BLaER1 (cell line): ENCODE data around the gene TRIM44.

Experiments used
- H3K27ac ChIP-seq: shearing (Covaris generic); formaldehyde crosslinking; 2 replicates; pipeline ENCODE4 v1.8.1; 2022
- H3K27me3 ChIP-seq: shearing (Covaris generic); formaldehyde crosslinking; 2 replicates; pipeline ENCODE4 v1.8.1; 2022
- H3K36me3 ChIP-seq: shearing (Covaris generic); formaldehyde crosslinking; 2 replicates; pipeline ENCODE4 v1.8.1; 2022
- H3K4me1 ChIP-seq: shearing (Covaris generic); formaldehyde crosslinking; 2 replicates; pipeline ENCODE4 v1.8.1; 2022
- H3K4me2 ChIP-seq: shearing (Covaris generic); formaldehyde crosslinking; 2 replicates; pipeline ENCODE4 v1.8.1; 2022
- H3K4me3 ChIP-seq: shearing (Covaris generic); formaldehyde crosslinking; 2 replicates; pipeline ENCODE4 v1.8.1; 2022
- H3K9ac ChIP-seq: shearing (Covaris generic); formaldehyde crosslinking; 2 replicates; pipeline ENCODE4 v1.8.1; 2022
- H3K9me3 ChIP-seq: shearing (Covaris generic); formaldehyde crosslinking; 2 replicates; pipeline ENCODE4 v1.8.1; 2022
- H4K20me1 ChIP-seq: shearing (Covaris generic); formaldehyde crosslinking; 2 replicates; pipeline ENCODE4 v1.8.1; 2022
- Cebpa-rat ChIP-seq: shearing (Covaris generic); IDR thresholded peaks from 2 replicates; pipeline ENCODE4 v1.8.1; 2022

The TRIM44 gene

GRCh38 chr11:35723913-35724312 lies 61.3 kb downstream of the TRIM44 start:
- Histone ChIP-seq H3K27ac (no peak overlapping the region), H3K9ac (no peak overlapping the region), H3K4me3 (no peak overlapping the region), H3K27me3 (no peaks in the 10 kb centered on the region), H3K4me1 (peaks cover 12% of the 10 kb centered on the region), H4K20me1 (peaks cover 60% of the 10 kb centered on the region), H3K36me3 (peaks cover 52% of the 10 kb centered on the region), H3K4me2 (no peak overlapping the region), H3K9me3 (peaks cover 20% of the 10 kb centered on the region)
- TF ChIP-seq Cebpa-rat = no peak

- H3K4me2 ChIP-seq = no peak overlapping the region
- H3K4me3 ChIP-seq = no peak overlapping the region
- H3K9ac ChIP-seq = no peak overlapping the region
- no peaks in the 10 kb centered on the region for H3K27me3 ChIP-seq
- H3K27ac ChIP-seq = no peak overlapping the region
- H3K36me3 ChIP-seq = peaks cover 70% of the 10 kb centered on the region
- peaks cover 40% of the 10 kb centered on the region for H3K9me3 ChIP-seq
- no peak for TF ChIP-seq Cebpa-rat
- H4K20me1 ChIP-seq = peaks cover 40% of the 10 kb centered on the region
- peaks cover 12% of the 10 kb centered on the region for H3K4me1 ChIP-seq
Observed at GRCh38 chr11:35725885-35726284, 63.3 kb downstream of the TRIM44 start.

GRCh38 chr11:35727140-35727539 lies 64.6 kb downstream of the TRIM44 start:
- H3K9ac ChIP-seq = no peak overlapping the region
- peaks cover 3% of the 10 kb centered on the region for H3K4me1 ChIP-seq
- TF ChIP-seq Cebpa-rat = no peak
- peaks cover 66% of the 10 kb centered on the region for H3K36me3 ChIP-seq
- H3K27me3 ChIP-seq = no peaks in the 10 kb centered on the region
- no peak overlapping the region for H3K4me3 ChIP-seq
- no peak overlapping the region for H3K27ac ChIP-seq
- peaks cover 27% of the 10 kb centered on the region for H4K20me1 ChIP-seq
- H3K4me2 ChIP-seq = no peak overlapping the region
- peaks cover 41% of the 10 kb centered on the region for H3K9me3 ChIP-seq

GRCh38 chr11:35730254-35730653 lies 67.7 kb downstream of the TRIM44 start:
- Histone ChIP-seq H3K4me2 (no peak overlapping the region), H3K9ac (no peak overlapping the region), H3K4me1 (no peaks in the 10 kb centered on the region), H3K9me3 (peaks cover 55% of the 10 kb centered on the region), H3K4me3 (no peak overlapping the region), H3K27ac (no peak overlapping the region), H4K20me1 (no peaks in the 10 kb centered on the region), H3K36me3 (peaks cover 86% of the 10 kb centered on the region), H3K27me3 (no peaks in the 10 kb centered on the region)
- TF ChIP-seq Cebpa-rat = no peak

GRCh38 chr11:35734669-35735410 lies 72.3 kb downstream of the TRIM44 start:
- no peak overlapping the region for H3K4me2 ChIP-seq
- no peak for TF ChIP-seq Cebpa-rat
- H3K9me3 ChIP-seq = peaks cover 25% of the 10 kb centered on the region
- no peaks in the 10 kb centered on the region for H3K4me1 ChIP-seq
- no peaks in the 10 kb centered on the region for H3K27me3 ChIP-seq
- no peak overlapping the region for H3K9ac ChIP-seq
- no peak overlapping the region for H3K27ac ChIP-seq
- H3K36me3 ChIP-seq = peaks cover 83% of the 10 kb centered on the region
- no peaks in the 10 kb centered on the region for H4K20me1 ChIP-seq
- H3K4me3 ChIP-seq = no peak overlapping the region

GRCh38 chr11:35735411-35735810 lies 72.8 kb downstream of the TRIM44 start:
- Histone ChIP-seq H3K9ac (no peak overlapping the region), H3K4me1 (no peaks in the 10 kb centered on the region), H3K36me3 (peaks cover 77% of the 10 kb centered on the region), H3K4me3 (no peak overlapping the region), H3K27ac (no peak overlapping the region), H3K27me3 (no peaks in the 10 kb centered on the region), H4K20me1 (no peaks in the 10 kb centered on the region), H3K9me3 (peaks cover 19% of the 10 kb centered on the region), H3K4me2 (no peak overlapping the region)
- no peak for TF ChIP-seq Cebpa-rat

- H3K27me3 ChIP-seq = no peaks in the 10 kb centered on the region
- H3K9me3 ChIP-seq = peaks cover 14% of the 10 kb centered on the region; the same call in 1 of the 2 replicates
- H3K27ac ChIP-seq = no peak overlapping the region
- H3K36me3 ChIP-seq = peaks cover 74% of the 10 kb centered on the region
- no peak overlapping the region for H3K4me2 ChIP-seq
- H3K9ac ChIP-seq = no peak overlapping the region
- no peaks in the 10 kb centered on the region for H3K4me1 ChIP-seq
- no peak overlapping the region for H3K4me3 ChIP-seq
- TF ChIP-seq Cebpa-rat = no peak
- H4K20me1 ChIP-seq = no peaks in the 10 kb centered on the region
Observed at GRCh38 chr11:35735903-35736302, 73.3 kb downstream of the TRIM44 start.

- H4K20me1 ChIP-seq = no peaks in the 10 kb centered on the region
- no peaks in the 10 kb centered on the region for H3K4me1 ChIP-seq
- H3K27me3 ChIP-seq = no peaks in the 10 kb centered on the region
- H3K9ac ChIP-seq = no peak overlapping the region
- no peak overlapping the region for H3K4me2 ChIP-seq
- TF ChIP-seq Cebpa-rat = no peak
- peaks cover 82% of the 10 kb centered on the region for H3K36me3 ChIP-seq
- no peak overlapping the region for H3K27ac ChIP-seq
- no peak overlapping the region for H3K4me3 ChIP-seq
- peaks cover 14% of the 10 kb centered on the region; the same call in 1 of the 2 replicates for H3K9me3 ChIP-seq
Observed at GRCh38 chr11:35736952-35737351, 74.4 kb downstream of the TRIM44 start.

GRCh38 chr11:35740061-35740799 lies 77.7 kb downstream of the TRIM44 start:
- no peak for TF ChIP-seq Cebpa-rat
- H3K27ac ChIP-seq = no peak overlapping the region
- H3K9me3 ChIP-seq = no peaks in the 10 kb centered on the region
- H3K27me3 ChIP-seq = no peaks in the 10 kb centered on the region
- peaks cover 75% of the 10 kb centered on the region for H3K36me3 ChIP-seq
- H3K4me3 ChIP-seq = no peak overlapping the region
- no peak overlapping the region for H3K4me2 ChIP-seq
- no peaks in the 10 kb centered on the region; the same call in 1 of the 2 replicates for H4K20me1 ChIP-seq
- H3K4me1 ChIP-seq = no peaks in the 10 kb centered on the region
- no peak overlapping the region for H3K9ac ChIP-seq
